Measurements from ENCODE around the gene GPBP1L1. TPM values are rescaled to one million over a fixed set of nuclear protein-coding genes. Genes with fewer than 3 reads are reported as not detected.
"Not testable (repeated sequence)": the region's sequence is repeated elsewhere in the genome, so short reads cannot be mapped to it uniquely, and the experiment has no call there.

GPBP1L1 gene
- total RNA-seq, 2 donors from 2014 or later = 117 to 124 TPM

- H3K4me1 ChIP-seq (ENCODE audit: control insufficient read depth, insufficient read depth, low read length) = no peaks in the 10 kb centered on the region
- Mint-ChIP-seq H3K9me3 (peaks cover 3% of the 10 kb centered on the region), H3K4me3 (no peak overlapping the region), H3K27me3 (ENCODE audit: insufficient read depth) (no peaks in the 10 kb centered on the region), H3K4me1 (peaks cover 5% of the 10 kb centered on the region), H3K36me3 (ENCODE audit: low read depth) (peaks cover 12% of the 10 kb centered on the region), H3K27ac (no peak overlapping the region)
- no peaks in the 10 kb centered on the region for H3K27me3 ChIP-seq (ENCODE audit: control insufficient read depth, insufficient read depth, low read length, poor library complexity, severe bottlenecking)
- DNase-seq = no peak
- no peak overlapping the region for H3K27ac ChIP-seq (ENCODE audit: low read depth, low read length)
- no peaks in the 10 kb centered on the region for H3K9me3 ChIP-seq (ENCODE audit: control insufficient read depth, low read length)
- no peak for TF ChIP-seq CTCF (conservative IDR thresholded peaks at IDR 0.05)
- WGBS, 2 experiments (ENCODE audit: insufficient coverage in 1 of 2, insufficient read length in 1 of 2) = 65 to 96% methylated on average over 2 of the region's 3 CpGs
- H3K36me3 ChIP-seq (ENCODE audit: control insufficient read depth, insufficient read depth, low read length) = peaks cover 6% of the 10 kb centered on the region
- H3K4me3 ChIP-seq (ENCODE audit: low read length) = no peak overlapping the region
- H3K9ac ChIP-seq (ENCODE audit: extremely low read depth, low read length, poor library complexity, severe bottlenecking) = no peak overlapping the region
These were observed 43.9 kb upstream of the GPBP1L1 start for GRCh38 chr1:45730075-45730779.

GRCh38 chr1:45726007-45726406 is 39.7 kb upstream of the GPBP1L1 start:
- not testable (repeated sequence) for DNase-seq, H3K9me3 Mint-ChIP-seq

GRCh38 chr1:45723248-45723930 is 37.1 kb upstream of the GPBP1L1 start:
- no peak overlapping the region for H3K4me3 ChIP-seq (ENCODE audit: low read length)
- H3K27ac Mint-ChIP-seq = no peak overlapping the region

More at GRCh38 chr1:45726007-45726406, 39.7 kb upstream of the GPBP1L1 start:
- not testable (repeated sequence) for H3K27me3 Mint-ChIP-seq (ENCODE audit: insufficient read depth); H3K4me1 Mint-ChIP-seq; H3K9ac ChIP-seq (ENCODE audit: extremely low read depth, low read length, poor library complexity, severe bottlenecking); H3K9me3 ChIP-seq (ENCODE audit: control insufficient read depth, low read length); H3K27me3 ChIP-seq (ENCODE audit: control insufficient read depth, insufficient read depth, low read length, poor library complexity, severe bottlenecking); H3K27ac ChIP-seq (ENCODE audit: low read depth, low read length); H3K27ac Mint-ChIP-seq; H3K4me3 ChIP-seq (ENCODE audit: low read length); H3K4me1 ChIP-seq (ENCODE audit: control insufficient read depth, insufficient read depth, low read length); H3K4me3 Mint-ChIP-seq
- WGBS, 2 experiments (ENCODE audit: insufficient coverage in 1 of 2, insufficient read length in 1 of 2) = 94 to 100% methylated on average over 4 to 8 of the region's 9 CpGs
- peaks cover 17% of the 10 kb centered on the region for H3K36me3 Mint-ChIP-seq (ENCODE audit: low read depth)
- peaks cover 13% of the 10 kb centered on the region for H3K36me3 ChIP-seq (ENCODE audit: control insufficient read depth, insufficient read depth, low read length)

More at GRCh38 chr1:45723248-45723930, 37.1 kb upstream of the GPBP1L1 start:
- no peak for DNase-seq
- Mint-ChIP-seq H3K4me3 (no peak overlapping the region), H3K27me3 (ENCODE audit: insufficient read depth) (no peaks in the 10 kb centered on the region), H3K9me3 (peaks cover 8% of the 10 kb centered on the region), H3K4me1 (no peaks in the 10 kb centered on the region), H3K36me3 (ENCODE audit: low read depth) (peaks cover 17% of the 10 kb centered on the region)
- H3K27me3 ChIP-seq (ENCODE audit: control insufficient read depth, insufficient read depth, low read length, poor library complexity, severe bottlenecking) = no peaks in the 10 kb centered on the region
- H3K4me1 ChIP-seq (ENCODE audit: control insufficient read depth, insufficient read depth, low read length) = no peaks in the 10 kb centered on the region
- no peak for TF ChIP-seq CTCF (conservative IDR thresholded peaks at IDR 0.05)
- H3K27ac ChIP-seq (ENCODE audit: low read depth, low read length) = no peak overlapping the region
- peaks cover 8% of the 10 kb centered on the region for H3K36me3 ChIP-seq (ENCODE audit: control insufficient read depth, insufficient read depth, low read length)
- H3K9me3 ChIP-seq (ENCODE audit: control insufficient read depth, low read length) = no peaks in the 10 kb centered on the region
- no peak overlapping the region for H3K9ac ChIP-seq (ENCODE audit: extremely low read depth, low read length, poor library complexity, severe bottlenecking)
